DMS53 treated with DMSO at 0.1 percent for 48 hours (cell line): Measurements from ENCODE around the gene CCDC188.
"Not testable (repeated sequence)": the region's sequence is repeated elsewhere in the genome, so short reads cannot be mapped to it uniquely, and the experiment has no call there.

Source experiments
- DNase-seq: peaks from one replicate; lab custom pipeline; 2025; ENCODE audit not compliant: unreplicated experiment; lab: John Stamatoyannopoulos, UW

Gene CCDC188

DNA sequence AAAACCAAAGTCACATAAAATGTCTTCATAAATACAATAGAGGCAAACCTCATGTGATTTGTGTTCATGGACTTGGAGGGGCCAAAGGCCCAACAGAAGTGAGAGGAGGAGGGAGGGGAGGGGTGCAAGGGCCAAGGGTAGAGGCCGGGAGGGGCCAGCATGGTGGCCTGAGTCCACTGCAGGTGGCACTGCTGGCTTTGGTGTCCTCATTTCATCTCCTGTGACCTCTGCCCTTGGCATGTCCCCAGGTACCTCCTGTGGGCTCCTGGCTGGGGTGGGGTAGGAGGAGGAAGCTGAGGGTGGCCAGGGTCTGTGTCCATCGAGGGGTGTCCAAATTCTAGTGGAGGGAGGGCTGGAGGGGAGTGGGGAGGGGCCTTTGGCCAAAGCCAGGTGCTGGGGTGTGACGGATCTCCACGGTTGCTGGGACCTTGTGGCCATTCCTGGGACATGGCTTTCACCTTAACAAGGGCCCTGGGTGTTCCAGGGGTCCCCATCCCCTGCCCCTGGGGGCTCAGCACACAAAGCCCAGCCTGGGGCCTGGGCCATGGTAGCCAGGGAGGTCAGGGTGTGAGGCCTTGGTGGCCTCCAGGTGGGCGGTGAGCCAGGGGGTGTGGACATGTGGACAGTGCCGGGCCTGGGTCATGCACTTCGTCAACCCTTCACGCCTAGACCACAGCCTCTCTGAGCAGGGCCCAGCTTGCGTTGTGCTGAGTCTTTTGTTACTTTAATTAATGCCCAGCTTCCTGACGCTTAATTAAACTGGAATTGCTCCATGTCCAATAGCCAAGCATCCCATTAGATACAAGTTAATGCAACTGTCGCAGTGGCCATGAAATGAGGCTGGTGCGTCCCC lies 20.7 kb upstream of the CCDC188 start:
- DNase-seq: no peak

DNA sequence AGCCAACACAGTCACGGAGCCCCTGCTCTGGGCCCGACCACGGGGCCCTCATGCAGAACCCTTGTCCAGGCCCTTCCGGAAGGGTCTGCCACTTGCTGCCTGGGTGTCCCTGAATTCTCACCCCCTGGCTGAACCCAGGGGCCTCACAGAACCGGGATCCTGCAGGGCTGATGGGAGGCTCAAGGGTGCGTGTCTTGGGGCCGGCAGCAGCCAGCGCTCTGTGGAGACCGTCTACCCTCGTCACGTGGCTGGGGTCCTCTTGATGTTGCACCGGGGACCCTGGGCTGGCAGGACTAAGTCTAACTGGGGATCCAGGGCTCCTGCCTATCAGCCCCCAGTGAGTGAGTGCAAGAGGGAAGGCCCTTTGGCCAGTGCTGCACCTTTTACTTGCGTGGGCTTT lies 19.3 kb upstream of the CCDC188 start:
- DNase-seq: no peak

DNA sequence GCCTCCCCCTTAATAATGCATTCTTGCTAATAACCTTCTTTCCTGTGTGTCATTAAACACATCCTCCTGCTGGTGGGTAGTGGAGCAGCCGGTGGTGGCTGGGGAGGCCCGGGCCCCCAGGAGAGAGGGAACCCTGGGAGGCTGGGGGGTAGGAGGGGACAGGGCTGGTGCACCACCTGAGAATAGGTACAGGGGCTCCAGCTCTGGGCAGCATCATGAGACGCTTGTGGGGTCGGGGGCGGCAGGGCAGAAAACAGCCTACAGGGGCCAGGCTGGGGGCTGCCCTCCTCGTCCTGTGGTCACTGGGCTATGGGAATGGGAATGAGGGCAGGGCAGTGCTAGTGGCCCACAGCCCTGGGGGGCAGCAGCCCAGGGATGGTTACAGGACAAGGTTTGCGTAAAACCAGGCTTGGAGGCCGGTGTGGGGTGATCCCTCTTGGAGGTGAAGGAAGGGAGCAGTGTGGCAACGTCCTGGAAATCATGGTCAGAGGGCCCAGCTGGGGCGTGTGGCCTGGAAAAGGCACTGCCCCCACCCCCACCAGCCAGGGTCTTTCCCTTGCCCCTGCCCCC lies 18.5 kb upstream of the CCDC188 start:
- DNase-seq: no peak

DNA sequence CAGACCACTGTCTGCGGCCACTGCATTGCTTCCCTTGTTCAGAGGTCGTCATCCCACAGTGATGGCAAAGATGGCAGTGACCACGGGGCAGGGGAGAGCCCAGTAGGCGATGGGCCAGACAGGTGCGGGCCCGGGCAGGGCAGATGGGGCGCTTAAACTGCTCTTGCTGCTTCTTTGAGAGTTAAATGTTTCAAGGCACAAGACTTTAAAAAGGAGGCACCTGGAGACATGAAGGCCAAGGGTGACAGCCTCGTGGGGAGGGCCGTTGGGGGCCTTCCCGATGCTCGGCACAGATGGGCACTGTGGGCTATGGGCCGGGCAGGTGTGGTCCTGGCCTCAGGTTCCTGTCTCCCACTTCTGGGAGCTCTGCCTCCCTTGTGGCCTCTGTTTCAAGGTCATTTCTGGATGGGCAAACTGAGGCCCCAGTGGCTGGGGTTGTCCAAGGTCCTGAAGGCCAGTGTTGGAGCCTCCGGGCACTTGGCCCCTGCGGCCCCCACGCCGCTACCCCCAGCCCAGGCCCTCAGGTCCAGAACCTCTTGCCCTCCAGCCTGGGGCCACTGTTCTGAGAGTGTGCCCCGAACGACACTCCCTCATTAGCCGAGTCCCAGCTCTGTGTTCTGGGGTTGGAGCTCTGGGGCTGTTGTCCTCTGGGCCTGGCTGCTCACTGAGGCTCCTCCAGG lies 16.9 kb upstream of the CCDC188 start:
- DNase-seq: no peak

DNA sequence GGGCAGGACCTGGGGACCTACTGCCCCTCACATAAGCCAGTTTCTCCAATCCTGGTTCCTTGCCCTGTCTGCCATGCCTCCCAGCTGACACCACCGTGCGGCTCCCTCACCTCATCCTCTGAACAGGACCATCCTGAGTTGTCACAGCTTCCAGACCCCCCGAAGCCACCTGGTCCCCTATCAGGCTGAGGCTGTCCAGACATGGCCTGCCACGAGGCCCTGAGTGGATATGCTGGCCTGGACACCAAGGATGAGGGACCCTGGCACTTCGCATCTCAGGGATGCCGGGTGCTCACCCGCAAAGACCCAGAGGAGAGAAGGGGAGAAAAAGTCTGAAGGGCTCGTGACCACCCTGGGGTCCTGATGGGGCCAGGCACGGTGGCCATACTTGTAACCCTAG lies 15.8 kb upstream of the CCDC188 start:
- no peak for DNase-seq

DNA sequence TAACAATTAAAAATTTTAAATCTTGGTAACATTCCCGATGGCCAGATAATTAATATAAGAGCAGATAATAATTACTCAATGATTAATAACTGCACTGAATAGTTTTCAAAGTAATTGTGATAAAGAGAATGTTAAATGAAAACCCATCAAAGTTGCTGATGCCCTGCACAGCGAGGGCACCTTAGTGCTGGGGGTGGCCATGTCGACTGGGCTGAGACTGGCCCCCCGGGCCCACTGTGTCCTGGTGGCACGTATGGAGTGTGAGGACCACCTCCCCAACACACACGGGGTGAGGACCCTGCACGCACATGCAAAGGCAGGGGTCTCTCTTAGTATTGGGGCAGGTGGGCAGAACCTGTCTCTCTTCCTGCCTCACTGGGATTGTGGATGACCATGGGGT lies 15.1 kb upstream of the CCDC188 start:
- DNase-seq: no peak

DNA sequence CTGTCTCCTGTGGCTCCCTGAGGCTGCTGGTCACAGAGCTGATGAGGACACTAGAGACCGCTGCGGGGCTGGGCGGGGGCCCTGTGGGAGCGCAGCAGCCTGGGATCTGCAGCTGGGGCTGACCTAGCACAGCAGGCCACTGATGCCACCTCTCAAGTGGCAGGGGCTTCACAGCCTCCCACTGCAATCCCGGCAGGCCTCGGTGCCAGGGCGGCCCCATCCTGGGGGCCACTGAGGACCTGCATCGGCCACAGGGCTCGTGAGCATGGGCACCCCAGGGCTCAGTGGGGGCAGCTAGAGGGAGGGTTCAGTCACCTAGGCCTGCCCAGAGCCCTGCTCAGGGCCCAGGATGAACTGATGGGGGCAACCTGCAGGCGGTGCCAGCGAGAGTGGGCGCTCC lies 14.6 kb upstream of the CCDC188 start:
- no peak for DNase-seq

DNA sequence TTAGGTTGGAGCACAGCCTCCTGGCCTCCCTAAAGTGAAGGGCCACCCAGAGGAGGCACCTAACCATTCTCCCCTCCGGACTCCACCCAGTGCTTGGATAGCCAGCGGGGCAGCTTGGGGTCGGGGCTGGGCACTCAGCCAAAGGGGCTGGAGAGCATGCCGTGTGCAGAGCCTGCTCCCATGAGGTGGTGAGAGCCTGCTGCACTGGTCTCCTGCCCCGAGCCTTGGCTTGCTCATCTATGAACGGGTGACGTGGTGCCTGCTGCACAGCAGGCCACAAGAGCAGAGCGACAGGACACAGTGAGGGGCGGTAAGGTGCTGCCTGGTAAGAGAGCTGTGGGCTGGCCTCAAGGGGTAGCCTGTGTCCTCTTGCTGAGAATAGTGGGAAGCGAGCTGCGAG lies 14.0 kb upstream of the CCDC188 start:
- DNase-seq: no peak

DNA sequence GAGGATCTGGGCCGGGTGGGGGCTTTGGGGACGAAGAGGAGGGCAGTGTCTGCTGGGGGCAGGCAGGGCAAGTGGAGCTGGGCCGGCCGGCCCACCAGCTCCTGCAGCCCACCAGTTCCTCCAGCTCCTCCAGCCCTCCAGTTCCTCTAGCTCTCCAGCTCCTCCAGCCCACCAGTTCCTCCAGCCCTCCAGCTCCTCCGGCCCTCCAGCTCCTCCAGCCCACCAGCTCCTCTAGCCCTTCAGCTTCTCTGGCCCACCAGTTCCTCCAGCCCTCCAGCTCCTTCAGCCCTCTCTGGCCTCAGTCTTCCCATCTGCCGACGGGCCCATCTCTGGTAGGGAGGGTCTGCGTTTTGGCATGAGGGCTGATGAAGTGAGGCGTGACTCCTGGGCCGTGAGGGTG lies 9.2 kb upstream of the CCDC188 start:
- no peak for DNase-seq

DNA sequence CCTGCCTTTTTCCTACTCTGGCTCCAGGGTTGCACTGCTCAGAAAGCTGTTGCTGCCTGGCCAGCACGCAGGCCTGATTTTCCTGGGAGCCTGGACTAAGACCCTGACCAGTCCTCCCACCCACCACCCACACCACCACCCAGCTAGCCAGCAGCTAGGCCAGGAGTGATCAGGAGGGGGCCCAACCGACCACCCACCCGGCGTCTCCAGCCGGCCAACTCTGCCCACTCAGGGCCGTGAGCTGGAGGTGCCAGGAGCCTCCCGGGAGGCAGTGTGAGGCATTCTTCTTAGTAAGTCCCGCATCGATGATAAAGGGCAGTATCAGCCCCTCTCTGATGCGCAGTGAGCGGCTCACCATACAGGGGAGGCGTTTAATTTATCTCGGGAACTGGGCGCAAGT lies 8.7 kb upstream of the CCDC188 start:
- not testable (repeated sequence) for DNase-seq

DNA sequence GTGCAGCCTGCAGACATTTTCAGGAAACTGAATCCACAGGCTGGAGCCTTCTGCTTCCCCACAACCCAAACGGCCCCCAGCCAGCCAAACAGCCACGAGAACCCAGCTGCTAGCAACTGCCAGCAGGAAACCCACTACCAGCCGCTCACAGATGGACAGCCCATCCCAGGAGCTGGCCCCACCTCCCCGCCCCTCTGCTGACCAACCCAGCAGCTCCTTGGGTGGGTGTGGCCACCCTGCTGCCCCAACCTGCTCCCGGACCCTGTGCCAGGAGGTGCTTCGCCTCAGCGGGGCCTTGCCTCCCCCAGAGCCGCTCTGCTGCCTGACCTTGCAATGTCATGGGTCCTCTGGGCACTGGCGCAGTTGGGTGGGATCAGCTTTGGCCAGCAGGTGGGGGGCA lies 8.2 kb upstream of the CCDC188 start:
- DNase-seq: no peak

DNA sequence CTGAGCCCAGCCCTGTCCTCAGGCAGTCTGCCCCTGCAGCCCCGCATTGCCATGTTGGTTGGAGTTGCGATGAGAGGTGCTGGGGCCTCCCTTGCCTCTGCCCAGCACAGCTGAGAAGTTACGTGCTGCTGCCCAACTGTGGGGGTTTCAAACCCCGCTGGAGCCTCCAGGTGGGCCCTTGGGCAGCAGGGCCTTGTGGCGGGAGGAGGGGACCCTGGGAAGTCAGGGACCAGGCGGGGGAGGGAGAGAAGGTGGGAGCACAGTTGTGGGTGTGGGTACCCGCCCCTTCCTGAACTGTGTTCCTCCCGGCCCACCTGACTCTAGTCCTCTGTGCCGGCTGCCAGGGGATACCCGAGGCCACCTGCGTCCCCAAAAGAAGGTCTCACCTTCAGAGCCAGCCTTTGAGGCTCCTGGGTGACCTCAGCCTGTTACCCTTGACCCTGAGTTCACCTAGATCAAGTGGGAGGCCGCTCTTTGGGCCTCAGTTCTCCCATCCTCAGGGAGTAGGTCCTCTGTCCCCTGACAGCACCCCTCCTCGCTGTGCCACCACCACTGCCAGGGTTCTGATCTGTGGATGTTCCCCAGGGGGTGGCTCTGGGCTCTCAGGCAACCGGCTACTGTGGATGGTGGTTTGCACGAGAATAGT lies 7.7 kb upstream of the CCDC188 start:
- no peak for DNase-seq

DNA sequence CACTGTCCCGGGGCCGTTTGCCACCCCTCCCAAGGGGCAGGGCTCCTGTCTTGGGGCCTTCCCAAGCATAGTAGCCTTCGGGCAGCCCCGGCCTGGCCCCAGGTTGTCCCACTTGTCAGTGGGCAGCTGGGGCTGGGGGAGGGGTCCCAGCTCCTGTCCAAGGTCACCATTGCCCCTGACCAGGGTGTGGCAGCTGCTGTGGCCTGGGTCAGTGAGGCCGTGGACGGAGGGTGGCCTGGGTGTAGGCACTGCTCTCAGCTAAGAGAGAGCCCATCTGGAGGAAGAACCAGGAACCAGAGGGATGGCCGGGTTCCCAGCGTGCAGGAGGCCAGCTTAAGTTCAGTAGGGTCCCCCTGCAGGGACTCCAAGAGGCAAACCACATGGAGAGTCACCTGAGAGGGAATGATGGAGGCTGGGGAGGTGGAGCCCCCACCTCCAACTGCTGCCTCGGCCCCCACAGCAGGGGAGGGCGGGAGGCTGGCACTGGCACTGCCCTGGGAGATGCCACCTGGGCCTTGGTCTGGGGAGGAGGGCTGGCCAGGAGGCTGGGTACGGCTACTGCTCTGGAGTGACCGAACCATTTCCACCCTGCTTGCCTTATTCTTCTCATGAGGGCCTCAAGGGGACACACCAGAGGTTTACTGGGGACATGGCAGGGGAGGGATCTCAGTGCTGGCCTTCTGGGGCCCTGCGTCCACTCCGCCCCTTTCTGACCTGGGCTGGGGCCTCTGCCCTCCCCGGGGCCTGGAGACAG lies 6.8 kb upstream of the CCDC188 start:
- no peak for DNase-seq

DNA sequence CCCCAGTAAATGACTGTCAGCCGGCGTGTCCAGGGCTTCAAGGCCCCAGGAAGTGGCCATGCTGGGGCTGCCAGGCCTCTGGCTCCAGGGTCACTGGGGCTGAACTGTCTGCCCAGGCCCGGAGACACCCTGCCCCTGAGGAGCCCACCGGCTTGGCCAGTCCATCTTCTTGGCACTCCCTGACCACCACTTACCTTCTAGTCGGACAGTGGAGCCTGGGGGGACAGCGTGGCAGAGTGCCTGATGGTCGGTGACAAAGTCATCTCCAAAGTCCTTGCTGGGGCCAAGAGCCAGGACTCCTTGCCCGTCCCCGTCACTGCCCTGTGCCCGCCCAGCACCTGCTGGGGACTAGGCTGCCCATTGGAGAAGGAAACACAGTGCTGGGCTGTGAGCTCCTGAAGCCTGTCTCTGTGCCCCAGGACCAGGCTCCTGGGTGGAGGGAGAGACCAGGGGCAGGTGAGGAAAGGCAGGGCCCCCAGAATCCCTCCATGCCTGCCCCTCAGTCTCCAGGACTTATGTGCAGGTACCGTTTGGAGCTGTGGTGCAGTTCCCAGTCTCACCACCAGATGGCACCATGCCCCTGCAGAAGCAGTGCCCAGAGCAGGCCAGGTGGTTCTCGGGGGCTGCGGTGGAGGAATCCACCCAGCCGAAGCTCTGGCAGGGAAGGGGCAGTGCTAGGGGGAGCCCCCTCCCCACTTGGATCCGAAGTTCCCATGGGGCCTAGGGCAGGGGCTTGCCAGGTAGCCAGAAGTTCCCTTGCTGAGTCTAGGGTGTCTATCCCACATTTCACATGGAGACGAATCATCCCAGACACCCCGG lies 6.0 kb upstream of the CCDC188 start:
- no peak for DNase-seq

DNA sequence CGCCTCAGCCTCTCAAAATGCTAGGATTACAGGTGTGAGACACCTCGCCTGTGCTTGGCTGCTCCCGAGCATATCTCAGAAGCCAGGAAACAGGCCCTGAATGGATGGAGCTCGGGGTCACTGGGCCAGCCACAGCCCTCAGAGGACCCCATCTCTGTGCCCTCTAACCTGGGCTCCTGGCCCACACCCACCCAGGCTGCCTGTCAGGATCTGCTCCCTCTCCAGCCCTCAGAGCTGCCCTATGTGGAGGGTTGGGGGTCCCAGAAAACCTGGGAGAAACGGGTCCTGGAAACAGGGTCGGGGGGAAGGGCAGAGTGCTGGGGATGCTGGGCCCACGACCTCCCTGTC lies 5.2 kb upstream of the CCDC188 start:
- no peak for DNase-seq

DNA sequence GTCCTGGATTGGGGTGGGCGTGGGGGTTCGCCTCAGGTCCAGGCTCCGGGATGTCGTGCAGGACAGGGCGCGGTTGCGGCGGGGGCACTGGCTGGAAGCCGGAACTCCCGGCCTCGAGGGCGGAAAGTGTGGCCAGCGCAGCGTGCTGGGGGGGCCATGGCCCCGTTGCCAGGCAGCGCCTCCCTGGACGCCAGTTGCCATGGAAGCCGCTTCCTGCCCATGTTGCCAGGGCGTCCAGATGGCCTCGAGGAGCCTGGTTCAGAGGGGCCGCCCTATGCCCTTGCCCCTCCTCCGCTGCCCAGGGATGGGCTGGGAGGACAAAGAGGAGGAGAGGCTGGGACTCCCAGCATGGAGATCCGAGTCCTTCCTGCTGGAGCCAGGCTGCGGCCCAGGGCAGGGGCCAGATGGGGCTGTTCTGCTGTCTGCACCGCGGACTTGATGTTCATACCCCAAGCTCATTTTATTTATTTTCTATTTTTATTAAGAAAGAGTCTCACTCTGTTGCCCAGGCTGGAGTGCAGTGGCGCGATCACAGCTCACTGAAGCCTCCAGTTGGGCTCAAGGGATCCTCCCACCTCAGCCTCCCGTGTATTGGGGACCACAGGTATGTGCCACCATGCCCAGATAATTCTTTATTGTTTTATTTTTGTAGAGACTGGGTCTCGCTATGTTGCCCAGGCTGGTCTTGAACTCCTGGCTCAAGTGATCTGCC lies 4.6 kb upstream of the CCDC188 start:
- peak; percentile 45 for DNase-seq

DNA sequence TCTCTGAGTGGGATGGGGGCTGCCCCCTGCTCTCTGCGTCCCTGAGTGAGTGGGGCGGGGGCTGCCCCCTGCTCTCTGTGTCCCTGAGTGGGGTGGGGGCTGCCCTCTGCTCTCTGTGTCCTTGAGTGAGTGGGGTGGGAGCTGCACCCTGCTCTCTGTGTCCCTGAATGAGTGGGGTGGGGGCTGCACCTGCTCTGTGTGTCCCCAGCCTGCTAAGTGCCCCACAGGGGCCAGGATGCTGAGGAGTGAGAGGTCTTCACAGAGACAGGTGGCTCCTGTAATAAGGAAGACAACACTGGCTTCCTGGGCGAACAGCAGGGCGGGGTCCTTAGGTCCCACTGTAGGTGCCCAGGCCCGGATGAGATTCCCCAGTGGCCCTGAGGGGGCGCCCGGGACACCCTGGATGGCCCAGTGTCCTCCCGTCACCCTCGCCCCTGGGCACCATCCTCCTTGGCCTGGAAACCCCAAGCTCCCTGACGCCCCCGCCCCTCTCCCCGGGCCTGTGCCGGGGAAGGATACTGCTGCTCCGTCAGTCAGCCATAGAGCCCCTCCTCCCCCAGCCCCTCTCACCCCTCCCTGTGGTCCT lies 3.8 kb upstream of the CCDC188 start:
- no peak for DNase-seq

DNA sequence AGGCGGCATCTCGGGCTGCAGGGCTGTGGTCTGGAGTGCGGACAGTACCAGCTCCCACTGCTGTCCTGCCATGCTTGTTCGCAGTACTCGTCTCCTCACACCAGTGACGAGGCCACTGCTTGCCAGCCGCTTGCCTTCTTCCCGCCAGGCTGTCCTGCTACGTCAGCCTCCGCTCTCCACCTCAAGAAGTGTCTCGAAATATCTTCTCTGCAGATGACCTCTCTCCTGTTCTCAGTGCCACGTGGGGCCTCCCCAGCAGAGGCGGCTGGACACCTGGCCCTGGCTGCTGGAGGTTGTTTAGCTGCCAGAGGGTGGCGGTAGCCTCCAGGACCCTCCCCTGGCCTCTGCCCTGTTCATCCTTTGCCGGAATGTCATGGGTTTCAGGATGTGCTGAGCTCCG lies 3.1 kb upstream of the CCDC188 start:
- DNase-seq: no peak

DNA sequence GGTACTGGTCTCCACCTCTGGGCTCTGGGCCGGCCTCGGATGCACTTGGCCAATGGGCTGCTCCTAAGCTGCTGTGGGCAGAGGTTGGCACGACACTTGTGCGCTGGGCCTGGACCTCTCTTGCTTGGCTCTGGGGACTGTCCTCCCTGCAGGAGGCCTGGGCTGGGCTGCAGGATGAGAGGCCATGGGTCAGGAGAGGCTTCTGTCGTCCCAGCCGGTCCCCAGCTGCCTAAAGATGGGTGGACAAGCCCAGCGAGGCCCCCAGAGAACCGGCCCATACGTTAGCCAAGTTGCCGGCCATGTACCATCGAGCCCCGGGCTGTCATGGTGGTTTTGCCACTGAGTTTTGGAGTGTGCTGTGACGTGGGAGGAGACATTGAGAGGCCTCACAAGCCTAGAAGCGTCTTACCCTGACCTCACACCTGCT lies 1.6 kb upstream of the CCDC188 start:
- DNase-seq: no peak

DNA sequence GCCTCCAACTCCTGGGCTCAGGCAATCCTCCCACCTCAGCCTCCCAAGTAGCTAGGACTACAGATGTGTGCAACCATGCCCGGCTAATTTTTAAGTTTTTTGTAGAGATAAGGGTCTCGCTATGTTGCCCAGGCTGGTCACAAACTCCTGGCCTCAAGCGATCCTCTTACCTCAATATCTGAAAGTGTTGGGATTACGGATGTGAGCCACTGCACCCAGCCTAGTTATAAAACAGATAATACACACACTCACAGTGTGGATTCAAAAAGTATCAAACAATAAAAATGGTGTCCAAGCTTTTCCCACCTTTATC lies 377 bp upstream of the CCDC188 start:
- DNase-seq: no peak
